DND-41 (cell line): ENCODE data around the gene CAPN5.

ENCODE experiments used
- EZH2 ChIP-seq: IDR thresholded peaks from 3 replicates; pipeline ENCODE4 v1.6.1; 2012; ENCODE audit warnings: borderline replicate concordance, low read depth, mild to moderate bottlenecking, moderate library complexity, low read length, inconsistent platforms; ENCODE audit not compliant: severe bottlenecking
- TF ChIP-seq, protein P1 (sequence below): IDR thresholded peaks from 2 replicates; pipeline ENCODE4 v1.5.1; 2012; ENCODE audit warnings: borderline replicate concordance, low read length, moderate library complexity, mild to moderate bottlenecking; ENCODE audit not compliant: poor library complexity, severe bottlenecking; ENCODE audit errors: extremely low read depth

DNA sequence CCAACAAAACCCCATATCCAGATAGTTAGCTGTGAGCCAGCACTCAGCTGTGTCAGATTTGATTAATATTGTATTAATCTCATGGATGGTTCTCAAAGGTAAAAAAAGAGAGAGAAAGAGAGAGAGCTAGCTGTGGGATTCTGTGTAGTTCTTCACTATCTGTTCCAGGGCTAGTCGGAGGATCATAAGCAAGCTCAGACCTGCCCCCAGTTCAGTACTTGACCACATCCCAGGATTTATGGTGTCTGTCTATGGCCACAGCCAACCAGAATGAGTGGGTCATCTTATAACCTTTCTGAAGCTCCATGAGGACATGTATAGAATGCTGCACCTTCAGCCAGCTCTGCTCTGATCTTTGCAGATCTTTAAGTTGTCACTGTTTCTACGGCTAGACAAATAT, 46.0 kb upstream of the CAPN5 start:
- TF ChIP-seq, protein P1, sequence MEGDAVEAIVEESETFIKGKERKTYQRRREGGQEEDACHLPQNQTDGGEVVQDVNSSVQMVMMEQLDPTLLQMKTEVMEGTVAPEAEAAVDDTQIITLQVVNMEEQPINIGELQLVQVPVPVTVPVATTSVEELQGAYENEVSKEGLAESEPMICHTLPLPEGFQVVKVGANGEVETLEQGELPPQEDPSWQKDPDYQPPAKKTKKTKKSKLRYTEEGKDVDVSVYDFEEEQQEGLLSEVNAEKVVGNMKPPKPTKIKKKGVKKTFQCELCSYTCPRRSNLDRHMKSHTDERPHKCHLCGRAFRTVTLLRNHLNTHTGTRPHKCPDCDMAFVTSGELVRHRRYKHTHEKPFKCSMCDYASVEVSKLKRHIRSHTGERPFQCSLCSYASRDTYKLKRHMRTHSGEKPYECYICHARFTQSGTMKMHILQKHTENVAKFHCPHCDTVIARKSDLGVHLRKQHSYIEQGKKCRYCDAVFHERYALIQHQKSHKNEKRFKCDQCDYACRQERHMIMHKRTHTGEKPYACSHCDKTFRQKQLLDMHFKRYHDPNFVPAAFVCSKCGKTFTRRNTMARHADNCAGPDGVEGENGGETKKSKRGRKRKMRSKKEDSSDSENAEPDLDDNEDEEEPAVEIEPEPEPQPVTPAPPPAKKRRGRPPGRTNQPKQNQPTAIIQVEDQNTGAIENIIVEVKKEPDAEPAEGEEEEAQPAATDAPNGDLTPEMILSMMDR = no peak
- TF ChIP-seq EZH2 = no peak
